Stomach (tissue), 4 donors: Measurements from ENCODE around the gene TDRD12.

ENCODE experiments used
- EP300 ChIP-seq: sonication (generic); formaldehyde crosslinking; IDR thresholded peaks from one replicate; pipeline ENCODE4 v1.6.1; 2017; ENCODE audit warnings: antibody characterized with exemption
- POLR2A ChIP-seq, 4 donors: fragments of 450-650 bp; IDR thresholded peaks; one replicate each; pipeline ENCODE4 v1.6.1; 2016; ENCODE audit warnings: antibody characterized with exemption in 4 of 4, control low read depth in 2 of 4, mild to moderate bottlenecking in 1 of 4, moderate library complexity in 1 of 4
- POLR2AphosphoS5 ChIP-seq, 3 donors: sonication (generic); formaldehyde crosslinking; IDR thresholded peaks; one replicate each; pipeline ENCODE4 v1.6.1; 2016; ENCODE audit warnings: antibody characterized with exemption in 3 of 3
- TF ChIP-seq, protein P1 (sequence below), 7 experiments: fragments of 450-650 bp in 4 of 7; fragments of 200-600 bp in 3 of 7; sonication (generic) in 3 of 7; IDR thresholded peaks; one replicate each; pipeline ENCODE4 v1.5.1; 2016 to 2019; ENCODE audit warnings: antibody characterized with exemption in 7 of 7, control low read depth in 2 of 7, mild to moderate bottlenecking in 1 of 7

DNA sequence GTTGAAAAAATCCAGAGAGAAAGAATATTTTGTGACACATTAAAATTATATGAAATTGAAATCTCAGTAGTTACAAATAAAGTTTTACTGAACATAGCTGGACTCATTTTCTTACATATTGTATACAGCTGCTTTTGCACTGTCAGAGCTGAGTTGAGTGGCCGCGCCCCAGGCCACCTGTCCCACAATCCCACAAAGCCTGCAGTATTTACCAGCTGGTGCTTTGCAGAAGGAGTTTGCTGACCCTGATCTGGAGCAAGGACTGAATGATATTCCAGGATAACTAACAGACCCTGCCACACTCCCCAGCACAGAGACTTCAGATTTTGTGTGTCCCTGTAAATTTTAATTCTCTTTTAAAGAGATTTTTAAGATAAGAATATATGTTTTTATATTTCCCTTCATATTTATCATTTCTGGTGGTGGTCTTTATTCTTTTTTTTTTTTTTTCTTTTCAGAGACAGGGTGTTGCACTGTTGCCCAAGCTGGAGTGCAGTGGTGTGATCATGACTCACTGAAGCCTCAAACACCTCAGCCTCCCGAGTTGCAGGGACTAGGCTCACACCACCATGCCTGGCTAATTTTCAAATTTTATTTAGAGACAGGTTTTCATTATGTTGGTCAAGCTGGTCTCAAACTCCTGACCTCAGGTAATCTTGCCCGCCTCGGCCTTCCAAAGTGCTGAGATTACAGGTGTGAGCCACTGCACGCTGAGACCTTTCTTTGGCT is 48.5 kb downstream of the TDRD12 start:
- TF ChIP-seq EP300 (no peak), POLR2A (IDR thresholded peaks at IDR 0.05) (no peak), POLR2AphosphoS5 (IDR thresholded peaks at IDR 0.05) (no peak)
- TF ChIP-seq, protein P1, sequence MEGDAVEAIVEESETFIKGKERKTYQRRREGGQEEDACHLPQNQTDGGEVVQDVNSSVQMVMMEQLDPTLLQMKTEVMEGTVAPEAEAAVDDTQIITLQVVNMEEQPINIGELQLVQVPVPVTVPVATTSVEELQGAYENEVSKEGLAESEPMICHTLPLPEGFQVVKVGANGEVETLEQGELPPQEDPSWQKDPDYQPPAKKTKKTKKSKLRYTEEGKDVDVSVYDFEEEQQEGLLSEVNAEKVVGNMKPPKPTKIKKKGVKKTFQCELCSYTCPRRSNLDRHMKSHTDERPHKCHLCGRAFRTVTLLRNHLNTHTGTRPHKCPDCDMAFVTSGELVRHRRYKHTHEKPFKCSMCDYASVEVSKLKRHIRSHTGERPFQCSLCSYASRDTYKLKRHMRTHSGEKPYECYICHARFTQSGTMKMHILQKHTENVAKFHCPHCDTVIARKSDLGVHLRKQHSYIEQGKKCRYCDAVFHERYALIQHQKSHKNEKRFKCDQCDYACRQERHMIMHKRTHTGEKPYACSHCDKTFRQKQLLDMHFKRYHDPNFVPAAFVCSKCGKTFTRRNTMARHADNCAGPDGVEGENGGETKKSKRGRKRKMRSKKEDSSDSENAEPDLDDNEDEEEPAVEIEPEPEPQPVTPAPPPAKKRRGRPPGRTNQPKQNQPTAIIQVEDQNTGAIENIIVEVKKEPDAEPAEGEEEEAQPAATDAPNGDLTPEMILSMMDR (IDR thresholded peaks at IDR 0.05), result no peak
